Esophagus (tissue), 2 donors: Measurements from ENCODE around the gene AGAP1. TPM values are rescaled to one million over a fixed set of nuclear protein-coding genes. Genes with fewer than 3 reads are reported as not detected.

Experiments used
- H3K27ac ChIP-seq, 2 donors: one replicate each; pipeline ENCODE4 v1.5.1; 2013; ENCODE audit warnings: low read depth in 2 of 2, mild to moderate bottlenecking in 2 of 2, inconsistent platforms in 1 of 2, low read length in 1 of 2, moderate library complexity in 1 of 2
- H3K27me3 ChIP-seq, 2 donors: one replicate each; pipeline ENCODE4 v1.6.1; 2013; ENCODE audit warnings: low read length in 2 of 2, control low read depth in 1 of 2, mild to moderate bottlenecking in 1 of 2; ENCODE audit not compliant: insufficient read depth in 2 of 2, control insufficient read depth in 1 of 2
- H3K36me3 ChIP-seq, 2 donors: one replicate each; pipeline ENCODE4 v1.6.1; 2013; ENCODE audit warnings: low read length in 1 of 2; ENCODE audit not compliant: control insufficient read depth in 2 of 2, insufficient read depth in 2 of 2
- H3K4me1 ChIP-seq, 2 donors: one replicate each; pipeline ENCODE4 v1.6.1; 2013; ENCODE audit warnings: low read length in 1 of 2; ENCODE audit not compliant: control insufficient read depth in 2 of 2, insufficient read depth in 2 of 2
- H3K4me3 ChIP-seq, 2 donors: one replicate each; pipeline ENCODE4 v1.5.1; 2013; ENCODE audit warnings: low read length in 2 of 2, mild to moderate bottlenecking in 2 of 2, low read depth in 1 of 2, moderate library complexity in 1 of 2
- H3K9me3 ChIP-seq, 2 donors: one replicate each; pipeline ENCODE4 v1.6.1; 2013; ENCODE audit warnings: mild to moderate bottlenecking in 2 of 2, low read depth in 1 of 2, low read length in 1 of 2, moderate library complexity in 1 of 2; ENCODE audit not compliant: control insufficient read depth in 2 of 2, insufficient read depth in 1 of 2
- WGBS, 2 donors: extraction: QIAGEN DNeasy Blood & Tissue Kit; methylation state at CpG; one replicate each; pipeline ENCODE4 v1.1.7; 2013; 5-methylcytosine and 5-hydroxymethylcytosine counted together
- polyA plus RNA-seq, 2 donors: library from polyadenylated mRNA; stranded (reverse); fragments of 200-250 nt; gene quantifications; one replicate each; pipeline ENCODE4 v1.2.3, GENCODE V29; 2013
- donor health status: healthy with polysubstance abuse.
- donor health status: Bipolar disorder and iron deficiency.

AGAP1 gene
- polyA plus RNA-seq, 2 donors = 4.9 TPM

DNA sequence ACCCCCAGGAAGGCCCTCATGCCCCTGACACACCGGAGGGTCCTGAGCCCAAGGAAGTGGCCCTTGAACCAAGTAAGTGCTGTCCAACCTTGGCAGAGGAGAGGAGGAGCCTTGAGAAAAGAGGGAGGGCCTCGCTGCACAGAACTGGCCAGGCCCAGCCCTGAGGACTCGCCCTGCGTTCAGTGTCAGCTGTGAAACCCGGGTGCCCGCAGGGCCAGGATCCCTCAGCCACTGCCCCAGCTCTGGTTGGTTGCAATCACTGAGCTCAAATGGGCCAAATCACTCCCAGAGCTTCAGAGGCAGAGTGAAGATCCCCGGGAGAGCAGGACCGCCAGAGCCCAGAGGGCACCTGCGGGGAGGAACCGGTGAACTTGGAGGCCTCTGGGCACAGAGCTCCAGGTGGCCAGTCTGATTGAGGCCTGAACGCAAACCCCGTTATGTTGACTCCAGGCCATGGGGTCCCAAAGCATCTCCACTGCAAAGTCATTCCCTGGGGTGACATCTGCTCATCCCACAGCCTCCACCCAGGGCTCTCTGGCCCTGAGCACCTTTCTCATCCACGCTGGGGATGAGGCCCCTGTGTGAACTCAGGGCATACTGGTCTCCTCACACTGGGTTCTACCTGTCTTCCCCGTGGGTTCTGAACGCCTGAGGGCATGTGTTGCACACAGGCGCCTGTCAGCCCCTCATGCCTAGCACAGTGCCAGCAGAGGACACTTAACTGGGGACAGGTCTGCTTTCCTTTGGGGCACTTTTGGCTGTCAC is 662.4 kb downstream of the AGAP1 start:
- H3K36me3 ChIP-seq = no peaks in the 10 kb centered on the region
- H3K4me1 ChIP-seq = peaks cover 0 to 2% of the 10 kb centered on the region in 2 donors
- H3K9me3 ChIP-seq = no peaks in the 10 kb centered on the region
- no peak overlapping the region for H3K27ac ChIP-seq
- H3K4me3 ChIP-seq = no peak overlapping the region
- H3K27me3 ChIP-seq = peaks cover 0 to 10% of the 10 kb centered on the region in 2 donors
- 84 to 87% methylated on average over 16 of the region's 16 CpGs for WGBS, 2 donors

DNA sequence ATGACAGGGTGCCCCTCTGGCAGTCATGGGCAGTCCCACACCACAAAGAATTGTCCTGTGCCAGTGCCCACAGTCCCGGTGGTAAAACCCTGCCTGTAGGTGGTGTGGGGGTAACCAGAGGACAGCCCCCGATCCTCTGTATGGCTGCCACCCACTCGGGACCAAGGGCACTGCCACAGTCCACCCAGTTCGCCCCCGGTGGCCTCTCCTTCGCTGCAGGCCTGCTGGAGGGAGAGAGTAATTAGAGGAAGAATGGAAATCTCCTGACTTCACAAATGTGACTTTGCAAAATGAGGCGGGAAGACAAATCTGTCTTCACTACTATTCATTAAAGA is 663.0 kb downstream of the AGAP1 start:
- 79 to 80% methylated on average over 7 of the region's 7 CpGs for WGBS, 2 donors
- H3K36me3 ChIP-seq = no peaks in the 10 kb centered on the region
- H3K27ac ChIP-seq = no peak overlapping the region
- H3K4me1 ChIP-seq = peaks cover 2 to 4% of the 10 kb centered on the region in 2 donors
- no peak overlapping the region for H3K4me3 ChIP-seq
- peaks cover 0 to 10% of the 10 kb centered on the region in 2 donors for H3K27me3 ChIP-seq
- H3K9me3 ChIP-seq = no peaks in the 10 kb centered on the region

DNA sequence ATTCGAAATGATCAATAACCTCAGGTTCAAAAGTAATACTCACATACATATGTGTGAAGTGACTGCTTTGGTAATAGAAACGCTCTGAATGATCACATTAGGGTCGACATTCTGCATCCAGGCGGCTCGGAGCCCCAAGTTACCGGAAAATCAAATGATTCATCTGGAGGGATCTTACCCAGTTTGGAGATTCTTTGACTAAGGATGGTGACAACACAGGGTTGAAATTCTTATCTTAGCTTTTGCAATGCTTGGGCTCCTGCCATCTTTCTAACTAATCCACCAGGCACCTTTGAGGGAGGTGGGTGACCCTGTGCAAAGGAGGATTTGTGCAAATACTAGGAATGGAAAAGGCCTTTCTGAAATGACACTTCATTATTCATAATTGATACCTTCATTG is 663.5 kb downstream of the AGAP1 start:
- Histone ChIP-seq H3K27me3 (peaks cover 0 to 13% of the 10 kb centered on the region in 2 donors), H3K9me3 (no peaks in the 10 kb centered on the region), H3K4me1 (peaks cover 2 to 4% of the 10 kb centered on the region in 2 donors), H3K36me3 (no peaks in the 10 kb centered on the region), H3K27ac (no peak overlapping the region), H3K4me3 (no peak overlapping the region)
- 89 to 90% methylated on average over 6 of the region's 6 CpGs for WGBS, 2 donors

DNA sequence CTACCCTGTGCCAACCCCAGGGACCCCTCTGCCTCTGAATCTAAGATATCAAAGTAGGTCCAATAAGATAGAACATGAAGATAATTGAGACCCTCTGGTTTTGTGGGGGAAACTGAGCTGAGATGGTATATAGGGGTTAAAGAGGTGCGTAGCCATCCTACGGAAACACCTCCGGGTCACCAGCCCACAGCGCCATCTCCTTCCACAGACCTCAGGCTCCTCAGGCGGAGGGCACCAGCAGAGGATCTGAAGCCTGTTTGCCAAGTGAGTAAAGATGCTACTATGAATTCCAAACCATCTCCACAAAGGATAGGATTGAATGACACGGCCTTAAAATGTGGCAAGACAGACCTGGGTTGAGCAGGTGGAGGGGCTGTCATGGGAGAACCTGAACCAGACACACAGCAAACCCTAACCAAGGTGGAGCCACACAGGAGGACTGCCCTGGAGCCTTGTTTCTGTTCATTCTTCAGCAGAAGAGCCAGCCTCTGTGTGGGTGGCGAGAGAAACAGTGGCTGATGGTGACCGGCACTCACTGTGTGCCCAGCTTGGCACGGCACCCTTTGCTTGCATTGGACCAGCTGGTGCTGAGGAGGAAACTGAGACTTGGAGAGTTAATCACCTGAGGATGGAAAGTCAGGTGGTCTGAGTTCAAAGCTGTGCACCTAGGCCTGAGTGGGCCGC is 664.1 kb downstream of the AGAP1 start:
- Histone ChIP-seq H3K27me3 (peaks cover 2 to 13% of the 10 kb centered on the region in 2 donors), H3K36me3 (no peaks in the 10 kb centered on the region), H3K27ac (no peak overlapping the region), H3K4me1 (peaks cover 2 to 4% of the 10 kb centered on the region in 2 donors), H3K4me3 (no peak overlapping the region), H3K9me3 (no peaks in the 10 kb centered on the region)
- 84 to 90% methylated on average over 10 of the region's 10 CpGs for WGBS, 2 donors

DNA sequence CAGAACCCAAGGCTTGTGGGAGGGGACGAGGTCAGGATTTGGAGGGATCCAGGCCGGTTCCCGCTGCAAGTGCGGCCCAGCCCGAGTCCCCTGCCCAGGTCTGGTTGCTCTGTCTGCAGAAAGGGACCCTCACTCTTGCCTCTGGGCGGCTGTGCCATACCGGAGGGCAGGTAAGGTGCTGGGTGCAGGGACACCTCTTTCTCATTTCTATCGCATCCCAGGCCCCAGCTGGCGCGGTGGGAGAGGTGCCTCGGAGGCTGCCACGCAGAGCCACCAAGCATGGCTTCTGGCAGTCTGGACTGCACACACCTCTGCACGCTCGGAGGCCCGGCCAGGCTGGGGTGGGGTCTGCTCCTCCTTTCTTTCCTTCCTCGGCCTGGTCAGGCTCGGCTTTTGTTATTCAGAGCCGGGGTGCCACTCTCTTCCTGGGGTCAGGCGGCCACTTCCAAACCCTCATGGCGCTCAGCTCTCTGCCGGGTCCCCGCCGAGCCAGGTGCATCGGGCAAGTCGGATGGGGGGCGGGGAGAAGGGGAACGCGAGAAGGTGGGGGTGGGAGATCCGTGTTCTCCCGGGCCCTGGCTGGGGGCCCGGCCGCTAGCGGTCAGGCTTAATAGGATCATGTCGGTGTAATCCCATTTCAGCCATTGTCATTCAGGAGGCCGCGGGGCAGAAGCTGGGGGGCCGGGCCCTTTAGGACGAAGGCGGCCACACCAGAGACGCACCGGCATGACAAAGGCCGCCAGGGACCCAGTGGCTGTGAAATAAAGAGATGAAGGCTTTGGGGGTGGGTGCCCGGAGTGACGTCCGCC is 665.3 kb downstream of the AGAP1 start:
- Histone ChIP-seq H3K36me3 (no peaks in the 10 kb centered on the region), H3K27ac (no peak overlapping the region), H3K4me3 (no peak overlapping the region), H3K27me3 (peaks cover 3 to 18% of the 10 kb centered on the region in 2 donors), H3K9me3 (no peaks in the 10 kb centered on the region), H3K4me1 (peaks cover 9% of the 10 kb centered on the region in 2 donors)
- WGBS, 2 donors = 25 to 30% methylated on average over 43 to 45 of the region's 45 CpGs

DNA sequence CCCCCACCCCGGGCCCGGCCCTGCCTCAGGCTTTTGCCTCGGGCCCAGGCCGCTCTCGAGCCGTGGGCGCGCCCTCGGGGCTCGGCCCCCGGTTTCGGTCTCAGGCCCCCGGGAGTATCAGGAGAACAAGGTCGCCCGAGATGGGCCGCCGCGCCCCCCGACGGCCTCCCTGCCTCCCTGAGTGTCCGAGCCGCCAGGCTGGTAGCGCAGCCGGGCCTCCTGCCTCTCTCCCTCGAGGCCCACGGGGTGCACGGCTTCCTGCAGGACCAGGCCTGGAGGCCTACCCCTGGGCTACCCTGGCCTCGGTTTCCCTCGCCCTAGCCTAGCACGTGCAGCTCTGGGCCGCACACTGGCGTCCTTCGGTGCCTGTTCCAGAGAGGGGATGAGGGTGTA is 665.9 kb downstream of the AGAP1 start:
- no peak overlapping the region for H3K27ac ChIP-seq
- no peaks in the 10 kb centered on the region for H3K9me3 ChIP-seq
- peaks cover 10 to 14% of the 10 kb centered on the region in 2 donors for H3K4me1 ChIP-seq
- H3K27me3 ChIP-seq = peaks cover 3 to 24% of the 10 kb centered on the region in 2 donors
- H3K36me3 ChIP-seq = no peaks in the 10 kb centered on the region
- 16 to 20% methylated on average over 33 of the region's 33 CpGs for WGBS, 2 donors
- H3K4me3 ChIP-seq = no peak overlapping the region

DNA sequence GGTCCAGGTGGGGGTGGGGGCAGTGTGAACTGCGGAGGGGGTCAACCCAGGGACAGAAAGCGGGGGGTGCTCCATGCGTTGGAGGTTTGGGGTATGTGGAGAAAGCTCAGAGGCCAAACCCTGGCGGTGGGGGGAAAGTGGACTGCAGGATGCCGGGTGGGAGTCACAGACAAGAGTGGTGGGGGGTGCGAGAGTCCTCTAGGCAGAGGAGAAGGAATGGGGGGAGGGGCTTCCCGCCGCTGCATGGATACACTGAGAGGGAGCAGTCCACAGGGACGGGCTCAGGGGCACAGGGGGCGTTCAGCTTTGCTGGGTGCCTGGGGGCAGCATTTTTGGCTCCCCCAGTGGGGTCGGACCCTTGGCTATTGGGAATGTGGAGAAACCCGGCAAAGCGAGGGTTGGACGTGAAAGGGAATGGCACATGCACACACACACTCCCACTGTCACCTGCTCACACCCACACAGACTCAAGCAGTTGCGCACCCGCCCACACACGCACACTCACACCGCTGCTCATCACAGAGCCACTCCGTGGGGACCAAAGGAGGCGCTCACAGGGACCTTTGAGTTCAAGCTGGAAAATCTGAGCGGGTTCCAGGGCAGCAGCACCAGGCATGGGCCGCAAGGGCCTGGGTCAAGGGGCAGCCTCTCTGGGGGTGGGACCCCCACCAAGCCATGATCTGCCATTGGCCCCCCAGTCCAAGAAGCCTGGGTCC is 666.7 kb downstream of the AGAP1 start:
- peaks cover 5 to 30% of the 10 kb centered on the region in 2 donors for H3K27me3 ChIP-seq
- no peaks in the 10 kb centered on the region for H3K9me3 ChIP-seq
- 41 to 47% methylated on average over 18 to 22 of the region's 22 CpGs for WGBS, 2 donors
- H3K36me3 ChIP-seq = no peaks in the 10 kb centered on the region
- no peak overlapping the region for H3K4me3 ChIP-seq
- H3K4me1 ChIP-seq = peaks cover 10 to 14% of the 10 kb centered on the region in 2 donors
- H3K27ac ChIP-seq = no peak overlapping the region

DNA sequence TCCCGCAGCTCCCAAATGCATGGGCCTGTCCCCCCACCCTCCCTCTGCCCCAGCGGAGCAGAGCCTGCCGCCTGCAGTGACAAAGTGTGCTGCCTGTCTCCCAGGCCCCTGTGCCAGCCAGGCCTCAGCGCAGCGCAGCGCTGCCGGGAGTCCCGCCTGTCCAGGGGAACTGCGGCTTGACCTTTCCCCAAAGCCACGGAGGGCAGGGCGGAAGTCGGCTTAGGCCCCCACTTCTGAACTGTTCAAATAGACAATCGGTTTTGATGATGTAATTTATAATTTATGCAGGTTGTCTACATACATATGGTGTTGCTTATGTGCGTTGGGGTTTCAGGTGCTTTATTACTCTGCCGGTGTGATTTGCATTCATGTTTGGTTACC is 667.2 kb downstream of the AGAP1 start:
- H3K4me1 ChIP-seq = peaks cover 12 to 15% of the 10 kb centered on the region in 2 donors
- no peaks in the 10 kb centered on the region for H3K9me3 ChIP-seq
- H3K27ac ChIP-seq = no peak overlapping the region
- no peak overlapping the region for H3K4me3 ChIP-seq
- H3K27me3 ChIP-seq = peaks cover 5 to 31% of the 10 kb centered on the region in 2 donors
- H3K36me3 ChIP-seq = no peaks in the 10 kb centered on the region
- WGBS, 2 donors = 59 to 68% methylated on average over 15 of the region's 15 CpGs

DNA sequence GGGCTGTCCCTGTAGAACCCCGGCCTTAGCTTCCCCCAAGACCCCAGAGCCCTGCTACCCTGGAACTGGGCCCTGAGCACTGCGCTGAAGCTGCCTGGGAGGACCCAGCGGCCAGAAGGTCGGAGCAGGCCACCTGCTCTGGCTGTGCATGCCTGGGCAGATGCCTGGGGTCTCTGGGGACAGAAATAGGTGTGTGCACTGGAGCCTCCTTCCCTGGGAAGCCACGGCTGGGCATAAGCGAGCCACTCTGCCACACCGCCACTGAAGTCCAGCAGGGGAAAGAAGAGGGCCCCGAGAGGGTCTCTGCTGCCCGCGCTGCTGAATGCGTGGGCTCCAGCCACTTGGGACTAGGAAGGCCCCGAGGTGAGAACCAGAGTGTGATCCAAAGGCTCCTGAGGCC is 667.7 kb downstream of the AGAP1 start:
- H3K4me1 ChIP-seq = peaks cover 16 to 20% of the 10 kb centered on the region in 2 donors
- H3K36me3 ChIP-seq = no peaks in the 10 kb centered on the region
- no peak overlapping the region for H3K4me3 ChIP-seq
- no peak overlapping the region for H3K27ac ChIP-seq
- H3K9me3 ChIP-seq = no peaks in the 10 kb centered on the region
- WGBS, 2 donors = 77 to 79% methylated on average over 12 of the region's 12 CpGs
- H3K27me3 ChIP-seq = peaks cover 5 to 36% of the 10 kb centered on the region in 2 donors
